Stimulated activated CD8-positive, alpha-beta memory T cell treated with anti-CD3 and anti-CD28 coated beads, Interleukin-4, amount 100 ng/mL, for 4 hours (primary cell): Measurements from ENCODE around the gene BHLHA15.

ENCODE experiments used
- DNase-seq, 2 donors: peaks; one replicate each; pipeline ENCODE4 v3.0.0-alpha.2; 2020; ENCODE audit warnings: low read depth in 2 of 2, low spot score in 1 of 2

BHLHA15 gene

DNA sequence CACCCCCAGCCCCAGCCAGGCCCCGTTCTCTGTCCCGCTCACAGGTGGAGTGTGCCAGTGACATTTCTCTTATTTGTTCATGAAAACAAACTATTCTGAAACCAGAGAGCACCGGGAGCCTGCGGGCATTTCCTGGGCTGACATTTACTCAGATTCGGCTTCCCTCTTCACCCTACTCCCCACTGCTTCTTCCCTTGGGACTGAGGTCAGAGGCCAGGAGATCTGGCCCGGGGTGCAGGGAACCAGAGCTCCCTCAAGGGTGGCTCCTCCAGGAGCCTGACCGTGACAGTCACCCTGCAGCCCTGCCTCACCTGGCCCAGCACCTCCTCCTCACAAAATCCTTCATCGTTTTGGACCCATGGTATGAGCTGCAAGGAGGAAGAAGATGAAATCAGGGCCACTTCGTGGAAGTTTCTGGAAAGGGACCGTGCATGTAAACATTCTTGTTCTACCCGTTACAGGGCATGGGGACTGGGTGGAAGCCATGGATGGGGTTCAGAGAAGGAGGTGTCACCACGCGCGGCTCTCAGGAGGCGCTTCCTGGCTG lies 12.2 kb downstream of the BHLHA15 start:
- no peak for DNase-seq

DNA sequence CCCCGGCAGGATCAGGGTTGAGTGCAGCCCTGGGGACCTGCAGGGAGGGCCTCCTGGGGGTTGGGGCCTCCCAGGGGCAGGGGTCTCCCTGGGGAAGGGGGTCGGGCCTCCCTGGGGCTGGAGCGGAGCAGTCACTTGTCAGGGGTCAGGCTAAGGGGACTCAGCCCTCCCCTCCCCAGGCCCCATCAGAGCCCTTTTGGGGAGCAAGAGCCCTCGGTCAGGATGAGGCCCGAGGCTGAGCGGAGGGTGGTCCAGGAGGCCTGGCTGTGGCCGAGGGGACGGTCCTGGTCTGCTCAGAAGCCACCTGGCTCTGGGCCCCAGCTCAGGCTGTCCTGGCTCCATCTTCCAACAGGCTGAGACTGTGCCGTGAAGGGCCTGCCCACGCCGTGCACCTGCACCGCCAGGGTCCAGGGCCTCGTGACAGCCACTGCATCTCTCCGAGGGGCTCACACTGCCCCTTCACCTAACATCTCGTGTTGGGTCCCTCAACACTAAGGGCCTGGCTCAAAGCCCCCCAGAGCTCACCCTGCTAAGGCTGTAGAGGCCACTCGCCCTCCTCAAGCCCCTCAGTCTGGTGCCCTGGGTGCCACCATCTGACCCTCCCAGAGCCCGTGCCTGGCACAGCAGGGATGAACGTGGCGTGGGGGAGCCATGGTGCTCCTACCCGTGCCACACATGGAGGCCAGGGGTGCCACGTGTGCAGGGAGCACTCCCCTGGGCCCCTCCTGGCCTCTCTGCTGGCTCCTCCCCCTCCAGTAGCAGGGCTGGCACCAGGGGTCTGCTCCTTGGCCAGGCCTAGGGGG lies 12.9 kb downstream of the BHLHA15 start:
- DNase-seq, result no peak

- DNase-seq, result no peak
Measured at GRCh38 chr7:98224701-98225181, 13.5 kb downstream of the BHLHA15 start.

- DNase-seq, result no peak
Measured at GRCh38 chr7:98225913-98226614, 14.8 kb downstream of the BHLHA15 start.

- no peak for DNase-seq
Measured at GRCh38 chr7:98227939-98228338, 16.7 kb downstream of the BHLHA15 start.

GRCh38 chr7:98228801-98229200 lies 17.6 kb downstream of the BHLHA15 start:
- DNase-seq, result no peak

- no peak for DNase-seq
Measured at GRCh38 chr7:98229441-98229840, 18.2 kb downstream of the BHLHA15 start.

DNA sequence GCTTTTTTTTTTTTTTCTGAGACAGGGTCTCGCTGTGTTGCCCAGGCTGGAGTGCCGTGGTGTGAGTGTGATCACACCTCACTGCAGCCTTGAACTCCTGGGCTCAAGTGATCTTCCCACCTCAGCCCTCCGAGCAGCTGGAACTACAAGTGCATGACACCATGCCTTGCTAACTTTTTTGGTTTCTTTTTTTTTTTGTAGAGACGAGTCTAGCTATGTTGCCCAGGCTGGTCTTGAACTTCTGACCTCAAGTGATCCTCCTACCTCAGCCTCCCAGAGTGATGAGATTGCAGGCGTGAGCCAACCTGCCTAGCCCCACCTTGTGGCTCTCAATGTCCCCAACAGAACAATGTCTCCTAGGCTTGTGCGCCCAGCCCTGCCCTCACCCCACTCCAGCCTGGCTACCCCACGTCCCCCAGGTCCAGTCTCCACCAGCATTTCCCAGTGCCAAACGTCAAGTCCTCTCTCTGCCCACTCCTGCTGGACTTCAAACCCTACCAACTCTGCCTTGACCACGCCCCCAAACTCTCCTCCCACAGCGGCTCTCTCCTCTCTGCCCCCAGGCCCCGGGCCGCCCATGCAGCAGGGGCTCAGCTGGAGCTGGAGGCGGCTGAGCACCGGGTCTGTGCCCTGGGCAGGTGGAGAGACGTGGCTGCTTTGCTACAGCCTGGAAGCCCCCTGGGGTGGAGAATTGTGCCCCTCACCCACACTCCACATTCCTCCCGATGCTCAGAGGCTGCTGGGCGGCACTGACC lies 18.9 kb downstream of the BHLHA15 start:
- no peak for DNase-seq

- DNase-seq, result no peak
Measured at GRCh38 chr7:98230746-98231471, 19.7 kb downstream of the BHLHA15 start.

GRCh38 chr7:98231493-98232262 lies 20.4 kb downstream of the BHLHA15 start:
- DNase-seq, result no peak

GRCh38 chr7:98232263-98232585 lies 21.0 kb downstream of the BHLHA15 start:
- no peak for DNase-seq

DNA sequence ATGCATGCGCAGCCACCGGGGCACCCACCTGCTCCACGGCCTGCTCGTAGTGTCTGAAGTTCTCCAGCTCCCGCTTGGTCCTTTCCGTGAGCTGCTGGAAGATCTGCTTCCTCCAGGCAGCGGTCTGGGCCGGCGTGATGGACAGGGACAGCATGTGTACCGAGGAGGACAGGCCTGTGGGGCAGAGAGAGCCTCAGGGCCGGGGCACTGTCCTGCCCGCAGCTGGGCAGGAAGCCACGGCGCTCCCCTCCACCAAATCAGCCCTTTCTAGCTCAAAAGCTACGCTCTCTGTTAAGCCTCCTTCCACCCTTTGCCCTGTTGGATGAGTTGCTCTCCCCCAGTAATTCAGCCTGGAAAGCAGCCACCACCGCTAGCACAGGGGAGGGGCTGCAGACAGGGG lies 21.6 kb downstream of the BHLHA15 start:
- DNase-seq, result no peak

DNA sequence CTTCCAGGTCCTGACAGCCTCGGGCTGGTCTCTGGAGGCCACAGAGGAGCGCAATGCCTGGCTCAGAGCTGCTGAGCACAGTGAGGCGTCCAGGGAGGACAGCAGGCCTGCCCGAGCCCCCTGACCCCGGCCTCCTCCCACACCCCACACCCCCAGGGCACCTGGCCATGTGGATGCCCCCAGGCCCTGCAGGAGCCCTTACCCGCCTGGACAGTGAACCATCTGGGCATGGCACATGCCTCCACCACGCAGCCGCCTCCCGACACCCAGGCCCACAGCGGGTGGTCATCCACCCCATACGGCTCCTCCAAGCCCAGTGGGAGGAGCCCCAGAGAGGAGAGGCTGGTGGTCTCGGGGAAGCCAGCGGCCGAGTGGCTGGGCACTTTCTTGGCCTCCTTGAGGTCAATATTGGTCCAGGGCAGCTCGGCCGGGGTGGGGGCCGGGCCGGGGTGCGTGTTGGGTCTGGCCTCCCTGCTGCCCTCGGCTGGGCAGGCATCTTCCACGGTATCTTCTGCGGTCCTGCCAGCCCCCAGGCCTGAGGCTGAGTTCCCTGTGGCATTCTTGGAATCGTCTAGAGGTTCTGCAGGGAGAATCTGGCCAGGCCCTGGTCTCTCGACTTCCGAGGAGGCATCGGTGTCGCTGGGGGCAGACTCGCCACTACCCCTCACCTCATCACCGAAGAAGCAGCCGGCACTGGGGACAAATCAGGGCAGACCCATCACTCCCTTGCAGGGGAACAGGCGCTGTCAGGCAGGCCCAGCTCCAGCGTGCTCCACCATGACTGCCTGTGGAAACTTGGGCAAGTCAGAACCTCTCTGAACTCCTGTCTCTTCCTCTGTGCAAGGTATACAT lies 22.2 kb downstream of the BHLHA15 start:
- DNase-seq, result no peak

DNA sequence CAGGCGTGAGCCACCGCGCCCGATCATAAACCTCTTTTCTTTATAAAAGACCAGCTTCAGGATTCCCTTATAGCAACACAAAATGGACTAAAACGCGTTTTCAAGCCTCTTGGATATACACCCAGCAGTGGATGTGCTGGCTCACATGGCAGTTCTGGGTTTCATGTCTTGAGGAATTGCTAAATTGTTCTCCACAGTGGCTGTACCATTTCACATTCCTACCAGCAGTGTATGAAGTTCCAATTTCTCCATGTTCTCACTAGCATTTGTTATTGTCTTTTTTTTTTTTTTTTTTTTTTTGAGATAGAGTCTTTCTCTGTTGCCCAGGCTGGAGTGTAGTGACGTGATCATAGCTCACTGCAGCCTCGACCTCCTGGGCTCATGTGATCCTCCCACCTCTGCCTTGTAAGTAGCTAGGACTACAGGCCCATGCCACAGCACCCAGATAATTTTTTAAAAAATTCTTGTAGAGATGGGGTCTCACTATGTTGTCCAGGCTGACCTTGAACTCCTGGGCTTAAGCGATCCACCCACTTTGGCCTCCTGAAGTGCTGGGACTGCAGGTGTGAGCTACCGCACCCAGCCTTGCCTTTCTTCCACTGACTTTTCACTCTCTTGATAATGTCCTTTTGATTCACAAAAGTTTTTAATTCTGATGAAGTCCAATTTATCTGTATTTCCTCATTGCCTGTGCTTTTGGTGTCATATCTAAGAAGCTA lies 23.3 kb downstream of the BHLHA15 start:
- no peak for DNase-seq

DNA sequence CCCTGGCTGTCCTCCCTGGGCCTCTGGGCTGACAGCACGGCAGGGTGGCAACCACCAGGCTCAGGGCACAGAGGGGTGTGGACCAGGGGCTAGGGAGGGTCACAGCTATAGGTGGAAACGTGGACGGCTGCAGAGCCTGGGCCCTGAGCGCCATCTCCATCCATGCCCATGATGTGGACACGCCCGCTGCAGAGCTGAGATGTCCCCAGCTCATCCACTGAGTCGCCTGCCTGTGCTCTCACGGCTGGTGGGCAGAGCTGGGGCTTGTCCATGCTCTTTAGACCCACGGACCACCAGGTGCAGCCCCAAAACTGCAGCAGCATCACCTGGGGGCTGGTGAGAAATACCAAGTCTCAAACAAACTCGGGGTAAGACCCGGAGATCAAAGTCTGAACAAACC lies 24.7 kb downstream of the BHLHA15 start:
- DNase-seq, result no peak

DNA sequence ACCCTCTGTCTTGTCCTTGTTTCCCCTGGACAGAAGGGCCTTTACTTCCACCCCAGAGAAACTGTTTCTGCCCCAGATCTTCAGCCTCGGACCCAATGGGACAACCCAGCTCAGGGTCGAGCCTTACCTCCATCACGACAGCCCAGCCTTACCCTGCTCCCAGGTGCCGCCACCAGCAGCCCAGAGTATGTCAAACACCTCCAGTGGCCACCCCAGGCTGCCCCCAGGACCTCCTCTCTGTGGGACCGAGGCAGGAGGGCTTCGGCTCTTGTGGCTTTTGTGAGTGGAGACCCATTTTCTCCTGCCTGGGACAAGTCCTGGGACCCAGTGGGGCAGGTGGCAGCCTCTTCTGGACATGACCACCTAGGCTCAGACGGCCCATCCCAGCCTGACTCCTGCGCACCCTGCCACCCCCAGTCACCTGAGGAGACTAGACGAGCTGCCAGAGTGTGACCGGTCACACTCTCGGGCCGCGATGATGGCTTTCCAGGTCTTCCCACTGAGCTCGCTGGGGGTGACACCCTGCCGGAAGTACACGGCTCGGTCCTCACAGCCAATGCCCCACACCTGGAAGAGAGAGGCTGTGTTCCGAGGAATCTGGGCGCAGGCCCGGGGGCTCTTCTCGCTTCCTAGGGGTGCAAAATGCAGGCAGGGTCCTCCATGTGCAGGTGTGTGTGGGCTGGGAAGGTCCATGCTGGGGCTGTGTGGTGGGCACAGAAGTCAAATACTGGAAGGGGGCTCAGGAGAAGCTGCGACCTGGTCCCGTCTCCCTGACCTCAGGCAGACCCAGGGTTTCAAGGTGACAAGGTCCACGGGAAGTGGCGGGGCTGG lies 25.3 kb downstream of the BHLHA15 start:
- DNase-seq, result no peak

DNA sequence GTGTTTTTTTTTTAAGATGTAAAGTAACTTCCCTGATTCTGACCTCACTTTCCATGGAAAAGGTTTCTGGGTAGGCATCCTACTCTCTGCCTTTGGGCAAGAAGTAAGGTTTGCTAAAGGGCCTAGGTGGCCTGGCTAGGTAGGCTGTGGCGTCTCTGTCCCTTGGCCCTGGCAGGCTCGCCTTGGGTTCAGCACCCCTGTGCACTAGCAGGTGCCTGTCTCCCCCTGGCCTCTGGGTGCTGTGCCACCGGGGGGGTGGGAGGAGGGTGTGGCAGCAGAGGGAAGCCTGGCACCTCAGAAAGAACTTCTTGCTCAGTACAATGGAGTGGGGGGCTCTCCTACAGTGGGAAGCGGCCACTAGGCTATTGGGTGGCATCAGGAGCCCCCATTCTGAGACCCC lies 26.8 kb downstream of the BHLHA15 start:
- no peak for DNase-seq

DNA sequence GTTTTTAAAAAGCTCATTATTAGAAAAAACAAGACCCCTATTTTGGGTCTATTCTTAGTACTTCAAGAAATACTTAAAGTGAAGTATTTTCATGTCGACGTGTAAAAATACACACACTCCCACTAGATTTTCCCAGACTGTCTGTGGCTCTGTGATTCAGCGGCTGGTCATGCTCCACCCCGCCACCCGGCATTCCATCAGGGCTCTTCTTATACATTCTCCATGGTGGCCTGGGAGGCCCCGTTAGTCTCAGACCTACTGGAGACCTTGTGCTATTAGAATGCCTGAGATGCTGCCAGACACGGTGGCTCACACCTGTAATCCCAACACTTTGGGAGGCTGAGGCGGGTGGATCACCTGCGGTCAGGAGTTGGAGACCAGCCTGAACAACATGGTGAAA lies 27.7 kb downstream of the BHLHA15 start:
- no peak for DNase-seq
